ENCODE results near the gene STUM.

- TF ChIP-seq EZH2 (IDR thresholded peaks at IDR 0.05; ENCODE audit: low read length) (no peak), CTCF (optimal IDR thresholded peaks at IDR 0.05 in 1 of 3, IDR thresholded peaks at IDR 0.05 in 1 of 3, conservative IDR thresholded peaks at IDR 0.05 in 1 of 3; ENCODE audit: extremely low read depth in 1 of 3, insufficient read depth in 2 of 3, low read length in 3 of 3) (no peak)
Observed at GRCh38 chr1:226647719-226648118, 99.2 kb downstream of the STUM start.

All from keratinocyte (primary cell).